Measurements from ENCODE around the gene SSBP3.

Gene SSBP3

GRCh38 chr1:54323324-54323739 lies 82.9 kb downstream of the SSBP3 start:
- TF ChIP-seq CTCF (IDR thresholded peaks at IDR 0.05; ENCODE audit: control insufficient read depth, insufficient read depth, low read depth, low read length, missing control alignments) = no peak
- DNase-seq (ENCODE audit: low read depth) = no peak
- H3K4me3 ChIP-seq (ENCODE audit: control insufficient read depth, low read depth, low read length) = no peak overlapping the region

- TF ChIP-seq CTCF (IDR thresholded peaks at IDR 0.05; ENCODE audit: control insufficient read depth, insufficient read depth, low read depth, low read length, missing control alignments) = no peak
- no peak overlapping the region for H3K4me3 ChIP-seq (ENCODE audit: control insufficient read depth, low read depth, low read length)
- DNase-seq (ENCODE audit: low read depth) = no peak
Observed at GRCh38 chr1:54318246-54318814, 87.9 kb downstream of the SSBP3 start.

- TF ChIP-seq CTCF (IDR thresholded peaks at IDR 0.05; ENCODE audit: control insufficient read depth, insufficient read depth, low read depth, low read length, missing control alignments) = no peak
- no peak overlapping the region for H3K4me3 ChIP-seq (ENCODE audit: control insufficient read depth, low read depth, low read length)
- no peak for DNase-seq (ENCODE audit: low read depth)
Observed at GRCh38 chr1:54317084-54317483, 89.1 kb downstream of the SSBP3 start.

GRCh38 chr1:54315099-54315498 lies 91.1 kb downstream of the SSBP3 start:
- H3K4me3 ChIP-seq (ENCODE audit: control insufficient read depth, low read depth, low read length) = no peak overlapping the region
- DNase-seq (ENCODE audit: low read depth) = no peak
- TF ChIP-seq CTCF (IDR thresholded peaks at IDR 0.05; ENCODE audit: control insufficient read depth, insufficient read depth, low read depth, low read length, missing control alignments) = no peak

GRCh38 chr1:54314696-54315095 lies 91.5 kb downstream of the SSBP3 start:
- DNase-seq (ENCODE audit: low read depth) = no peak
- H3K4me3 ChIP-seq (ENCODE audit: control insufficient read depth, low read depth, low read length) = no peak overlapping the region
- no peak for TF ChIP-seq CTCF (IDR thresholded peaks at IDR 0.05; ENCODE audit: control insufficient read depth, insufficient read depth, low read depth, low read length, missing control alignments)

GRCh38 chr1:54312796-54313316 lies 93.3 kb downstream of the SSBP3 start:
- no peak for DNase-seq (ENCODE audit: low read depth)
- no peak for TF ChIP-seq CTCF (IDR thresholded peaks at IDR 0.05; ENCODE audit: control insufficient read depth, insufficient read depth, low read depth, low read length, missing control alignments)
- H3K4me3 ChIP-seq (ENCODE audit: control insufficient read depth, low read depth, low read length) = no peak overlapping the region
